Measurements from ENCODE around the gene VKORC1. TPM values are rescaled to one million over a fixed set of nuclear protein-coding genes. Genes with fewer than 3 reads are reported as not detected.
A peak's percentile ranks its signal among the peaks of the same experiment; 100 is the strongest.

VKORC1 gene
- total RNA-seq, 1 experiment from 2014 or later: 83.8 TPM

- TF ChIP-seq SRF (IDR thresholded peaks at IDR 0.05; ENCODE audit: low read depth) (peak; percentile 95), POLR2AphosphoS5 (IDR thresholded peaks at IDR 0.05; ENCODE audit: low read depth, low read length) (peak; percentile 95), CBX3 (IDR thresholded peaks at IDR 0.05; ENCODE audit: low read depth) (peak; percentile 93), ZNF274 (IDR thresholded peaks at IDR 0.05; ENCODE audit: low read depth, low read length) (no peak), YY1 (IDR thresholded peaks at IDR 0.05; ENCODE audit: extremely low read depth, insufficient replicate concordance, low read depth, low read length) (peak; percentile 72)
Measured at GRCh38 chr16:31073970-31074813, 20.4 kb downstream of the VKORC1 start, which contains the start of the genes ZNF646 and ZNF668 (continued).

DNA sequence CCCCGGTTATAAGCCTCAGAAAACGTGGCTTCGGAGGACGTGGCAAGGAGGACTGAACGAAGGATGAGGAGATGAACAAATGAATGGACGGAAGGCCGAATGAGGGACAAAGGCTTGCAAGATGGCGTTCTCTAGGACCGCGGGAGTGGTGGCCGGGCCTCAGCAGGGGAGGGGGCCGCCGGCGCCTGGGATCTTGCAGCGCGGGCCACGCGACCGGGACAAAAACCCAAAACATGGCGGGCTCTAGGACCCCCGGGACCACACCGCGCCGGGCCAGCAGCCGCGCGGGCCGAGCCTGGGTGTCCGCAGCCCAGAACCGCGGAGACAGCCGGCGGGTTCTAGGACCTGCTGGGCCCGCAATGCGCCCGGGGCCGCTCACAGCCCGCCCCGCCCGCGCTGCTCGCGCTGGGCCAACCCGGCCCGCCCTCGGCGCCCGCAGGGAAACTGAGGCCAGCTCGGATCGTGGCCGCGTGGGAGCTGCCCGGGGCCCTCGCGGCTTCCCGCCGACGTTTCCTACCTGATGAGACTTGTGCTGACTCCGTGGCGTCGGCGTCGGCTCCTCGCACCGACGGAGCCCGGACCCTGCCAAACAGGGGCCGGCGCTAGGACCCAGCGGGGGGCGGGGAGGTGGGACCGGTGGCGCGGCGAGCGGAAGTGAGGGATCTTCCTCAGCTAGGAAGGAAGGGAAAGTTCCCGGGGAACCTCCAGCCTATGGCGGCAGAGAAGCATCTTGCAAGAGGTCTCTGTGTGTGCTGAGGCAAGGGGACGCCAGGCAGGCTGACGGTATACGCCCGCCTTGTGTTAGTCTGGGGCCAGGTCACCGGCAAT is 21.2 kb downstream of the VKORC1 start:
- no TSS peak for BruUV-seq (replicated peaks)
- Histone ChIP-seq H3K9ac (ENCODE audit: low read length) (peak overlapping the region; percentile 95), H3K27me3 (ENCODE audit: insufficient read depth, low read length) (no peaks in the 10 kb centered on the region), H4K20me1 (ENCODE audit: insufficient read depth) (no peaks in the 10 kb centered on the region), H2AFZ (ENCODE audit: low read depth, low read length, poor library complexity, severe bottlenecking) (no peak overlapping the region), H3K4me3 (replicated peaks in 1 of 2; ENCODE audit: low read depth in 1 of 2, low read length in 2 of 2) (peak overlapping the region; percentile 87 to 99), H3K4me1 (ENCODE audit: control insufficient read depth in 1 of 2, insufficient read depth in 2 of 2, low read length in 2 of 2) (peaks cover 8 to 18% of the 10 kb centered on the region in 2 experiments; a peak in 3 of 4 replicates), H3K27ac (ENCODE audit: low read depth, low read length) (peak overlapping the region; percentile 100), H3K4me2 (ENCODE audit: low read length) (peak overlapping the region; percentile 97), H3K9me3 (ENCODE audit: control insufficient read depth in 1 of 2, insufficient read depth in 1 of 2, low read depth in 1 of 2, low read length in 2 of 2) (no peaks in the 10 kb centered on the region), H3K9me2 (ENCODE audit: insufficient read depth) (no peaks in the 10 kb centered on the region), H3K36me3 (ENCODE audit: control insufficient read depth in 1 of 2, insufficient read depth in 2 of 2, low read length in 2 of 2) (peaks cover 11 to 23% of the 10 kb centered on the region in 2 experiments; a peak in 3 of 4 replicates), H3K79me2 (ENCODE audit: insufficient read depth, low read length) (peaks cover 79% of the 10 kb centered on the region)
- ATAC-seq: peak; percentile 69
- CTCF ChIA-PET: interaction anchor here (0.5 to 1.2 kb wide), 8 partner anchors 19 to 796 kb away, joined by 3 to 7 read pairs (median 4); partner anchors contain the start of genes HSD3B7 and ZNF843
- RAD21 ChIA-PET (ENCODE audit: low non-redundant PET in 1 of 2, low total read pairs in 2 of 2, uncharacterized antibody in 2 of 2, unreplicated experiment in 2 of 2): interaction anchor here (0.8 to 1.5 kb wide), 4 partner anchors 44 to 91 kb away, joined by 3 to 7 read pairs (median 4); partner anchors contain the start of genes HSD3B7 (in 1 of the 2) and KAT8 (in 1 of the 2)
- intact Hi-C loops (cut with micrococcal nuclease): loop anchor here (1.0 to 10.0 kb wide), 5 partner anchors 21 to 381 kb away; partner anchors contain the start of genes ARMC5, PRSS8, STX4 and VKORC1
- peak; percentile 82 for DNase-seq (ENCODE audit: low read depth, low spot score)
- POLR2A ChIA-PET: interaction anchor here (1.0 to 1.6 kb wide), 11 partner anchors 18 to 141 kb away, joined by 3 to 8 read pairs (median 4); partner anchors contain the start of genes HSD3B7, KAT8, STX4 and TRIM72
- no peak; the same call in 1 of the 2 replicates for TF ChIP-seq ELF1 (IDR thresholded peaks at IDR 0.05; ENCODE audit: borderline replicate concordance, low read depth)
- peak; percentile 85 for TF ChIP-seq FOSL1 (IDR thresholded peaks at IDR 0.05; ENCODE audit: low read depth)
- TF ChIP-seq CEBPB (IDR thresholded peaks at IDR 0.05; ENCODE audit: low read depth): no peak
- peak; percentile 42 for TF ChIP-seq POLR2A (IDR thresholded peaks at IDR 0.05; ENCODE audit: borderline replicate concordance, extremely low read depth, insufficient read depth, insufficient read length)
- TF ChIP-seq RAD21 (IDR thresholded peaks at IDR 0.05; ENCODE audit: low read depth): no peak
- TF ChIP-seq EGR1 (IDR thresholded peaks at IDR 0.05; ENCODE audit: low read depth): no peak
- peak; percentile 39 for TF ChIP-seq TCF7L2 (IDR thresholded peaks at IDR 0.05; ENCODE audit: borderline replicate concordance, extremely low read depth, insufficient read depth, insufficient read length)
- TF ChIP-seq, protein P1, sequence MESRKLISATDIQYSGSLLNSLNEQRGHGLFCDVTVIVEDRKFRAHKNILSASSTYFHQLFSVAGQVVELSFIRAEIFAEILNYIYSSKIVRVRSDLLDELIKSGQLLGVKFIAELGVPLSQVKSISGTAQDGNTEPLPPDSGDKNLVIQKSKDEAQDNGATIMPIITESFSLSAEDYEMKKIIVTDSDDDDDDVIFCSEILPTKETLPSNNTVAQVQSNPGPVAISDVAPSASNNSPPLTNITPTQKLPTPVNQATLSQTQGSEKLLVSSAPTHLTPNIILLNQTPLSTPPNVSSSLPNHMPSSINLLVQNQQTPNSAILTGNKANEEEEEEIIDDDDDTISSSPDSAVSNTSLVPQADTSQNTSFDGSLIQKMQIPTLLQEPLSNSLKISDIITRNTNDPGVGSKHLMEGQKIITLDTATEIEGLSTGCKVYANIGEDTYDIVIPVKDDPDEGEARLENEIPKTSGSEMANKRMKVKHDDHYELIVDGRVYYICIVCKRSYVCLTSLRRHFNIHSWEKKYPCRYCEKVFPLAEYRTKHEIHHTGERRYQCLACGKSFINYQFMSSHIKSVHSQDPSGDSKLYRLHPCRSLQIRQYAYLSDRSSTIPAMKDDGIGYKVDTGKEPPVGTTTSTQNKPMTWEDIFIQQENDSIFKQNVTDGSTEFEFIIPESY (IDR thresholded peaks at IDR 0.05; ENCODE audit: extremely low read depth, insufficient replicate concordance, low read length): peak; percentile 8
- TF ChIP-seq SIN3A (IDR thresholded peaks at IDR 0.05; ENCODE audit: low read depth): peak; percentile 78
- TF ChIP-seq, protein P2, sequence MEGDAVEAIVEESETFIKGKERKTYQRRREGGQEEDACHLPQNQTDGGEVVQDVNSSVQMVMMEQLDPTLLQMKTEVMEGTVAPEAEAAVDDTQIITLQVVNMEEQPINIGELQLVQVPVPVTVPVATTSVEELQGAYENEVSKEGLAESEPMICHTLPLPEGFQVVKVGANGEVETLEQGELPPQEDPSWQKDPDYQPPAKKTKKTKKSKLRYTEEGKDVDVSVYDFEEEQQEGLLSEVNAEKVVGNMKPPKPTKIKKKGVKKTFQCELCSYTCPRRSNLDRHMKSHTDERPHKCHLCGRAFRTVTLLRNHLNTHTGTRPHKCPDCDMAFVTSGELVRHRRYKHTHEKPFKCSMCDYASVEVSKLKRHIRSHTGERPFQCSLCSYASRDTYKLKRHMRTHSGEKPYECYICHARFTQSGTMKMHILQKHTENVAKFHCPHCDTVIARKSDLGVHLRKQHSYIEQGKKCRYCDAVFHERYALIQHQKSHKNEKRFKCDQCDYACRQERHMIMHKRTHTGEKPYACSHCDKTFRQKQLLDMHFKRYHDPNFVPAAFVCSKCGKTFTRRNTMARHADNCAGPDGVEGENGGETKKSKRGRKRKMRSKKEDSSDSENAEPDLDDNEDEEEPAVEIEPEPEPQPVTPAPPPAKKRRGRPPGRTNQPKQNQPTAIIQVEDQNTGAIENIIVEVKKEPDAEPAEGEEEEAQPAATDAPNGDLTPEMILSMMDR (IDR thresholded peaks at IDR 0.05 in 2 of 3, conservative IDR thresholded peaks at IDR 0.05 in 1 of 3; ENCODE audit: borderline replicate concordance in 1 of 3, insufficient read depth in 1 of 3, low read depth in 2 of 3, low read length in 2 of 3): no peak

Data from HCT116 (cell line).